Epithelial cell of alveolus of lung (primary cell): ENCODE results near the gene MPP4. TPM values are rescaled to one million over a fixed set of nuclear protein-coding genes. Genes with fewer than 3 reads are reported as not detected.

Source experiments
- total RNA-seq: library from RNA; depleted of rRNA; stranded (reverse); fragments of >200 nt; gene quantifications from 2 replicates; pipeline ENCODE4 v1.2.1, GENCODE V29; 2015

MPP4 gene
- 4.3 TPM in 1 of 2 replicates, not detected in the other for total RNA-seq

GRCh38 chr2:201698588-201699226, at the start of gene MPP4:
TSS of gene MPP4 (minus strand) at chr2:201698644. CDS start at chr2:201693954, 4,690 bp downstream.

GRCh38 chr2:201643216-201643890, 55.1 kb downstream of the MPP4 start, which contains the start of gene TMEM237:
TSS of gene TMEM237 (minus strand) at chr2:201643503. CDS start at chr2:201643400, 103 bp downstream.

Other genes starting within 250 kb of the MPP4 start
- gene TRAK2, start 247.2 kb downstream of the MPP4 start, total RNA-seq, result 21.0 and 25.0 TPM in 2 replicates
- 26.1 and 39.3 TPM in 2 replicates for gene STRADB, start 246.9 kb downstream of the MPP4 start, total RNA-seq
- 10.8 and 35.3 TPM in 2 replicates for gene TMEM237, start 55.1 kb downstream of the MPP4 start, total RNA-seq
- gene ALS2, start 82.3 kb upstream of the MPP4 start, total RNA-seq, result 12.6 and 13.6 TPM in 2 replicates
- 0.24 and 0.91 TPM in 2 replicates for gene CDK15, start 107.9 kb upstream of the MPP4 start, total RNA-seq